Measurements from ENCODE around the gene SLC2A13.

The SLC2A13 gene

DNA sequence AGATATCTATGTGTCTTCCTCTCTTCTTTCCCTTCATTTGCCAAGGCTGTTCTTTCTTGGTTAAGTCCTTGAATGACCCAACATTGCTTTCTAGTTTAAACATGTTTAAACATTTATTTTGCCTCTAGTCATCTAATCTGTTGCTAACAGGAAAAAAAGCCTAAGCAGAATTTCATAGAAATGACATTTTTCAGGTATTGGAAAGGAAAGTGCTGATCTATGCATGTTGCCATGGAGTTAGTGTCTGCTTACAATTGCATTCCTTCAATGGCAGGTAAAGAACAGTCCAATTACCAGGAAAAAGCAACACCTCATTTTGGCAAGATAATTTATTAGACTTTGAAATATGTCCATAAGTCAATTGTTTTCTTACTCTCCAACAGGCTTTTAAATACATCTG lies 21.5 kb upstream of the SLC2A13 start:
- Histone ChIP-seq H3K27ac (ENCODE audit: low read length) (no peak overlapping the region), H3K36me3 (ENCODE audit: control insufficient read depth, low read depth, low read length) (no peaks in the 10 kb centered on the region)

GRCh38 chr12:40123496-40123895 lies 17.6 kb upstream of the SLC2A13 start:
- Histone ChIP-seq H3K4me3 (ENCODE audit: low read length) (no peak overlapping the region), H3K27ac (ENCODE audit: low read length) (no peak overlapping the region)

More for the DNA sequence above, 21.5 kb upstream of the SLC2A13 start:
- H3K4me1 ChIP-seq (ENCODE audit: control insufficient read depth, low read depth, low read length): no peaks in the 10 kb centered on the region
- H3K4me3 ChIP-seq (ENCODE audit: low read length): no peak overlapping the region
- H3K9me3 ChIP-seq (ENCODE audit: control insufficient read depth, low read depth, low read length): no peaks in the 10 kb centered on the region
- no peak overlapping the region for H3K9ac ChIP-seq (ENCODE audit: low read length)
- H3K27me3 ChIP-seq (ENCODE audit: control insufficient read depth, insufficient read depth, low read length): no peaks in the 10 kb centered on the region

DNA sequence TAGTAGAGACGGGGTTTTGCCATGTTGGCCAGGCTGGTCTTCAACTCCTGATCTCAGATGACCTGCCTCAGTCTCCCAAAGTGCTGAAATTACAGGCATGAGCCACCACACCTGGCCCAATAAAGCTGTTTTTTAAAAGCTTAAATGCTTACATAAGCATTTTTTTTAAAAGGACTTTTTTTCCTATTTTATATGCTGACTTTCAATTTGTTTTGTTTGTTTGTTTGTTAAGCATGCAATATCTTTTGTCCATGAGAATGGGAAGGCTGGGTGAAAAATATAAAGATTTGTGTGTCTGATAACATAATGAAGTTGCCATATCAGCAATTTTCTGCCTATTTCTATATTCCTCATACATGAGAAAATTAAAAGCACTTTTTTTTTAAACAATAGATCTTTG lies 17.0 kb upstream of the SLC2A13 start:
- no peaks in the 10 kb centered on the region for H3K9me3 ChIP-seq (ENCODE audit: control insufficient read depth, low read depth, low read length)
- no peak overlapping the region for H3K9ac ChIP-seq (ENCODE audit: low read length)
- no peaks in the 10 kb centered on the region for H3K4me1 ChIP-seq (ENCODE audit: control insufficient read depth, low read depth, low read length)
- H3K36me3 ChIP-seq (ENCODE audit: control insufficient read depth, low read depth, low read length): no peaks in the 10 kb centered on the region
- no peak overlapping the region for H3K4me3 ChIP-seq (ENCODE audit: low read length)
- no peaks in the 10 kb centered on the region for H3K27me3 ChIP-seq (ENCODE audit: control insufficient read depth, insufficient read depth, low read length)
- H3K27ac ChIP-seq (ENCODE audit: low read length): no peak overlapping the region

More at GRCh38 chr12:40123496-40123895, 17.6 kb upstream of the SLC2A13 start:
- H3K9ac ChIP-seq (ENCODE audit: low read length): no peak overlapping the region
- no peaks in the 10 kb centered on the region for H3K36me3 ChIP-seq (ENCODE audit: control insufficient read depth, low read depth, low read length)
- no peaks in the 10 kb centered on the region for H3K27me3 ChIP-seq (ENCODE audit: control insufficient read depth, insufficient read depth, low read length)
- no peaks in the 10 kb centered on the region for H3K4me1 ChIP-seq (ENCODE audit: control insufficient read depth, low read depth, low read length)
- H3K9me3 ChIP-seq (ENCODE audit: control insufficient read depth, low read depth, low read length): no peaks in the 10 kb centered on the region

DNA sequence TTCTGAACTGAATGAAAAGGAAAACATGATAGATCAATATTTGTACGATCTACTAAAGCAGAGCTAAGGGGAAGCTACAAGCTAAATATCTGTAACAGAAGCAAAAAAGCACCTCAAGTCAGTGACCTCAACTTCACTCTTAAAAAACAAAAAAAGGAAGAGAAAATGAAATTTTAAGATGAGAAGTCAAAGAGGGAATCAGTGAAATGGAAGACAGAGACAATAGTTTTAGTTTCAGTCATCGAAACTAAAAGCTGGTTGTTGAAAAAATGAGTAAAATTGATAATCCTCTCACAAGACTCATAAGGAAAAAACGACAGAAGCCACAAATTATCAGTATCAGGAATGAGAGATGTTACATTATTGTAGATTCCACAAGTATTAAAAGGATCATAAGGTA lies 11.9 kb upstream of the SLC2A13 start:
- no peaks in the 10 kb centered on the region for H3K27me3 ChIP-seq (ENCODE audit: control insufficient read depth, insufficient read depth, low read length)

GRCh38 chr12:40110586-40110985 lies 4.7 kb upstream of the SLC2A13 start:
- H3K27ac ChIP-seq (ENCODE audit: low read length): no peak overlapping the region
- H3K9me3 ChIP-seq (ENCODE audit: control insufficient read depth, low read depth, low read length): no peaks in the 10 kb centered on the region
- no peak overlapping the region for H3K9ac ChIP-seq (ENCODE audit: low read length)
- H3K27me3 ChIP-seq (ENCODE audit: control insufficient read depth, insufficient read depth, low read length): peaks cover 14% of the 10 kb centered on the region
- no peak overlapping the region for H3K4me3 ChIP-seq (ENCODE audit: low read length)
- no peaks in the 10 kb centered on the region for H3K36me3 ChIP-seq (ENCODE audit: control insufficient read depth, low read depth, low read length)
- peaks cover 4% of the 10 kb centered on the region for H3K4me1 ChIP-seq (ENCODE audit: control insufficient read depth, low read depth, low read length)

More for the DNA sequence above, 11.9 kb upstream of the SLC2A13 start:
- no peak overlapping the region for H3K27ac ChIP-seq (ENCODE audit: low read length)
- H3K36me3 ChIP-seq (ENCODE audit: control insufficient read depth, low read depth, low read length): no peaks in the 10 kb centered on the region
- H3K9ac ChIP-seq (ENCODE audit: low read length): no peak overlapping the region
- no peaks in the 10 kb centered on the region for H3K9me3 ChIP-seq (ENCODE audit: control insufficient read depth, low read depth, low read length)
- H3K4me1 ChIP-seq (ENCODE audit: control insufficient read depth, low read depth, low read length): no peaks in the 10 kb centered on the region
- H3K4me3 ChIP-seq (ENCODE audit: low read length): no peak overlapping the region

DNA sequence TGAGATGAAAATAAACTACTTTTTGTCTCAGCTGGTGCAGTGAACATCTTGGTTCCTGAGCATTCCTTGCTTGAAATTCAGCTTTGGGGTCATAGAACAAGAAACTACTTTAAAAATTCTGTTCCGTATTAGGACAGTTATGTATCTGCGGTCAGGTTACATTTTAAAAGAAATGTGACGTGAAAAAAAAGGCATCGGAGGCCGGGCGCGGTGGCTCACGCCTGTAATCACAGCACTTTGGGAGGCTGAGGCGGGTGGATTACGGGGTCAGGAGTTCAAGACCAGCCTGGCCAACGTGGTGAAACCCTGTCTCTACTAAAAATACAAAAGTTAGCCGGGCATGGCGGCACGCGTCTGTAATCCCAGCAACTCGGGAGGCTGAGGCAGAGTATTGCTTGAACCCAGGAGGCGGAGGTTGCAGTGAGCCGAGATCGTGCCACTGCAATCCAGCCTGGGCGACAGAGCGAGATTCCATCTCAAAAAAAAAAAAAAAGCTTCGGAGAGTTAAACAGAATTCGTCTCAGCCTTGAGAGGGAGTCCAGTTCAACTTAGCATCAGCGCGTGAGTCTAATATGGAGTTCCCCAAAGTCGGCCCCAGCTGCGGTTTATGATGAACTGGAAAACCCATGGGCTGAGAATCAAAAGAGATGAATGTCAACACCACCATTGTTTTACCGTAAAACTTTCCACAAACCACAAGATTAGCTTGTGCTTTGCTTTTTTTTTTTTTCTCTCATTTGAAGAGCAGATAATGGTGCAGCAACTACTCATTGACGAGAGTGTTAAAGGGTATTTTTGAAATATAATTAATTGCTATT lies 2.1 kb upstream of the SLC2A13 start:
- Histone ChIP-seq H3K4me3 (ENCODE audit: low read length) (no peak overlapping the region), H3K9me3 (ENCODE audit: control insufficient read depth, low read depth, low read length) (no peaks in the 10 kb centered on the region), H3K27ac (ENCODE audit: low read length) (no peak overlapping the region), H3K36me3 (ENCODE audit: control insufficient read depth, low read depth, low read length) (no peaks in the 10 kb centered on the region), H3K27me3 (ENCODE audit: control insufficient read depth, insufficient read depth, low read length) (peaks cover 23% of the 10 kb centered on the region), H3K4me1 (ENCODE audit: control insufficient read depth, low read depth, low read length) (peaks cover 12% of the 10 kb centered on the region), H3K9ac (ENCODE audit: low read length) (no peak overlapping the region)

- Histone ChIP-seq H3K27ac (ENCODE audit: low read length) (no peak overlapping the region), H3K9ac (ENCODE audit: low read length) (no peak overlapping the region)
Measured at GRCh38 chr12:40107098-40107802, 1.4 kb upstream of the SLC2A13 start.

DNA sequence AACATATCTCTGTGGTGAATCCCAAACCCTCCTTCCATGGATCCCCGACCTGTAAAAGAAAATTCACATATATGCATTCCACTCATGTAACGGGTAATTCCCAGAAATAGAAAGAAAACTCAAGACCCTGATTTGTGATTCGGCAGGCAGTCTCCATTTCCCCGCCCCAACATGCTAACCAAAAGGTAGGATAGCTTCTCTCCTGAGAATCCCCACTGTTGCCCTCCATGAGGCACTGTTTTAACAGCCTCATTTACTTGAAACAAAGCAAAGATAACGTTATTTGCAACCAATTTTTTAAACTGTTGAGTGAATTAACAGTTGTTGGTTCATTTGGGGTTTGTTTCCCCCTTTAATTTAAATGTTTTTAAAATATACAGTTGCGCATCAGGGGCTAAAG lies 774 bp upstream of the SLC2A13 start:
- Histone ChIP-seq H3K9me3 (ENCODE audit: control insufficient read depth, low read depth, low read length) (no peaks in the 10 kb centered on the region), H3K9ac (ENCODE audit: low read length) (no peak overlapping the region), H3K36me3 (ENCODE audit: control insufficient read depth, low read depth, low read length) (no peaks in the 10 kb centered on the region), H3K27ac (ENCODE audit: low read length) (no peak overlapping the region), H3K4me1 (ENCODE audit: control insufficient read depth, low read depth, low read length) (peaks cover 12% of the 10 kb centered on the region), H3K27me3 (ENCODE audit: control insufficient read depth, insufficient read depth, low read length) (peaks cover 23% of the 10 kb centered on the region), H3K4me3 (ENCODE audit: low read length) (peak overlapping the region; percentile 72)

More at GRCh38 chr12:40107098-40107802, 1.4 kb upstream of the SLC2A13 start:
- no peaks in the 10 kb centered on the region for H3K9me3 ChIP-seq (ENCODE audit: control insufficient read depth, low read depth, low read length)
- peaks cover 23% of the 10 kb centered on the region for H3K27me3 ChIP-seq (ENCODE audit: control insufficient read depth, insufficient read depth, low read length)
- H3K36me3 ChIP-seq (ENCODE audit: control insufficient read depth, low read depth, low read length): no peaks in the 10 kb centered on the region
- peaks cover 12% of the 10 kb centered on the region for H3K4me1 ChIP-seq (ENCODE audit: control insufficient read depth, low read depth, low read length)
- H3K4me3 ChIP-seq (ENCODE audit: low read length): no peak overlapping the region

GRCh38 chr12:40106202-40106533 lies 287 bp upstream of the SLC2A13 start:
- no peak overlapping the region for H3K9ac ChIP-seq (ENCODE audit: low read length)
- H3K4me1 ChIP-seq (ENCODE audit: control insufficient read depth, low read depth, low read length): peaks cover 12% of the 10 kb centered on the region
- H3K27ac ChIP-seq (ENCODE audit: low read length): no peak overlapping the region
- peaks cover 23% of the 10 kb centered on the region for H3K27me3 ChIP-seq (ENCODE audit: control insufficient read depth, insufficient read depth, low read length)
- no peaks in the 10 kb centered on the region for H3K36me3 ChIP-seq (ENCODE audit: control insufficient read depth, low read depth, low read length)
- no peaks in the 10 kb centered on the region for H3K9me3 ChIP-seq (ENCODE audit: control insufficient read depth, low read depth, low read length)
- peak overlapping the region; percentile 72 for H3K4me3 ChIP-seq (ENCODE audit: low read length)

GRCh38 chr12:40105265-40105514 lies 691 bp downstream of the SLC2A13 start:
- peaks cover 12% of the 10 kb centered on the region for H3K4me1 ChIP-seq (ENCODE audit: control insufficient read depth, low read depth, low read length)
- H3K36me3 ChIP-seq (ENCODE audit: control insufficient read depth, low read depth, low read length): no peaks in the 10 kb centered on the region
- peak overlapping the region; percentile 72 for H3K4me3 ChIP-seq (ENCODE audit: low read length)
- peak overlapping the region; percentile 61 for H3K9ac ChIP-seq (ENCODE audit: low read length)
- no peak overlapping the region for H3K27ac ChIP-seq (ENCODE audit: low read length)
- no peaks in the 10 kb centered on the region for H3K9me3 ChIP-seq (ENCODE audit: control insufficient read depth, low read depth, low read length)
- H3K27me3 ChIP-seq (ENCODE audit: control insufficient read depth, insufficient read depth, low read length): peaks cover 23% of the 10 kb centered on the region

DNA sequence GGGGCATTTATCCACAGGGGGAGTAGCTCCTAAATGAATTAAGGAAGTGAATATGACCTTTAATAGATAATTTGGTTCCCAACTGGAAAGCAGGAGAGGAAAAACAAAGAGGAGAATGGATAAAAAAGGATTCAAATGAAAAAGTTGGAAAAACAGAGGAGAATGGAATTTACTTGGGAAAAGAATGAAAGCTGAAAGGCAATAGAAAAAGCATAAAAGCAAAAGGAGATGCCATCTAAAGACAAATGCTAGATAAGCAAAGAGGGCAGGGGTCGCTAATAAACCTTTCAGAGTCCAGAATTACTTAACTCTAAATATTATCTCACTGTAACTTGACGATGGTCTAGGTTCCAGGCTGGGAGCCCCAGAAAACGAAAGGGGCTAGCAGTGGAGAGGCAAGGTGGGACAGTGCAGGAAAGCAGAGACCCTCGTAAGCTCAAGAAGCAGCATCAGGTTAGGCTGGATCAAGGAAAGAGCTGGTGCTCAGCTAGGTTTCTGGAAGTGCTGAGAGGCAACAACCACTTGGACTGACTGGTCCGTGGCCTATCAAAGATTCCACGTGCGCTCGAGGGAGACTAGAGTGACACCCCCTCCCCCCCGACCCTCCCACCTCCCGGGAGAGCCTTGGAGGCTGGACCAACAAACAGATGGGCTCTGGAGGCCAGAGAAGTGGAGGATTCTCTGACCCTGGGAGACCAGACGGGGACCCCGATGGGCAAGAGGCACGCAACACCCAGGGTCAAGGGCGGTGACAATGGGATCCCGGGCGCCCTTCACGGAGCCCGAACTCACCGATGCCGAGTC lies 1.2 kb downstream of the SLC2A13 start:
- peak overlapping the region; percentile 61 for H3K9ac ChIP-seq (ENCODE audit: low read length)

More for the DNA sequence above, 1.2 kb downstream of the SLC2A13 start:
- Histone ChIP-seq H3K36me3 (ENCODE audit: control insufficient read depth, low read depth, low read length) (no peaks in the 10 kb centered on the region), H3K27ac (ENCODE audit: low read length) (no peak overlapping the region), H3K27me3 (ENCODE audit: control insufficient read depth, insufficient read depth, low read length) (peaks cover 23% of the 10 kb centered on the region), H3K9me3 (ENCODE audit: control insufficient read depth, low read depth, low read length) (no peaks in the 10 kb centered on the region), H3K4me3 (ENCODE audit: low read length) (peak overlapping the region; percentile 72), H3K4me1 (ENCODE audit: control insufficient read depth, low read depth, low read length) (peaks cover 12% of the 10 kb centered on the region)
